CD14-positive monocyte (primary cell): ENCODE measurements around the gene RAB11FIP4. TPM values are rescaled to one million over a fixed set of nuclear protein-coding genes. Genes with fewer than 3 reads are reported as not detected.

Experiments
- DNase-seq, 3 donors: peaks; one replicate each; pipeline ENCODE4 v3.0.0-alpha.2; 2011 to 2022
- H2AFZ ChIP-seq: 2 replicates; pipeline ENCODE4 v1.6.0; 2012; ENCODE audit warnings: mild to moderate bottlenecking, low read depth, low read length, inconsistent platforms; ENCODE audit not compliant: insufficient read depth, poor library complexity, severe bottlenecking
- H3K27ac ChIP-seq, 2 donors: 1 replicate in 1 of 2; 2 replicates in 1 of 2; pipeline ENCODE4 v1.5.1; 2012 to 2013; ENCODE audit warnings: low read length in 2 of 2, control low read depth in 1 of 2, inconsistent platforms in 1 of 2, low read depth in 1 of 2, mild to moderate bottlenecking in 1 of 2
- H3K27me3 ChIP-seq, 2 donors: one replicate each; pipeline versions ENCODE4 v1.6.0 to v1.6.1; 2011 to 2013; ENCODE audit warnings: low read length in 2 of 2; ENCODE audit not compliant: control insufficient read depth in 2 of 2, insufficient read depth in 2 of 2
- H3K36me3 ChIP-seq, 2 donors: replicated peaks in 1 of 2; 1 replicate in 1 of 2; 2 replicates in 1 of 2; pipeline versions ENCODE4 v1.5.1 to v1.6.1; 2012 to 2013; ENCODE audit warnings: low read length in 2 of 2, control low read depth in 1 of 2, inconsistent platforms in 1 of 2, mild to moderate bottlenecking in 1 of 2; ENCODE audit not compliant: insufficient read depth in 2 of 2, control insufficient read depth in 1 of 2
- H3K4me1 ChIP-seq, 2 donors: 1 replicate in 1 of 2; 2 replicates in 1 of 2; pipeline versions ENCODE4 v1.5.1 to v1.6.1; 2012 to 2013; ENCODE audit warnings: low read length in 2 of 2, control low read depth in 1 of 2, inconsistent platforms in 1 of 2, mild to moderate bottlenecking in 1 of 2, moderate library complexity in 1 of 2; ENCODE audit not compliant: insufficient read depth in 2 of 2, control insufficient read depth in 1 of 2
- H3K4me2 ChIP-seq: replicated peaks from 2 replicates; pipeline ENCODE3; 2012; ENCODE audit warnings: low read length, moderate library complexity, mild to moderate bottlenecking; ENCODE audit not compliant: poor library complexity, severe bottlenecking; ENCODE audit errors: extremely low read depth
- H3K4me3 ChIP-seq, 3 experiments: fragments of 200-600 bp in 1 of 3; sonication (generic) in 1 of 3; replicated peaks in 1 of 3; 1 replicate in 2 of 3; 2 replicates in 1 of 3; pipeline ENCODE4 v1.5.1; 2011 to 2013; ENCODE audit warnings: low read length in 3 of 3, mild to moderate bottlenecking in 3 of 3, control low read depth in 2 of 3, low read depth in 2 of 3, inconsistent platforms in 1 of 3, moderate library complexity in 1 of 3
- H3K79me2 ChIP-seq: 2 replicates; pipeline ENCODE4 v1.6.0; 2012; ENCODE audit warnings: mild to moderate bottlenecking, control low read depth, inconsistent platforms, low read length, moderate library complexity; ENCODE audit not compliant: insufficient read depth
- H3K9ac ChIP-seq: 2 replicates; pipeline ENCODE4 v1.6.0; 2017; ENCODE audit warnings: low read length, mild to moderate bottlenecking; ENCODE audit not compliant: insufficient read depth, poor library complexity, severe bottlenecking
- H3K9me3 ChIP-seq, 2 donors: replicated peaks in 1 of 2; 1 replicate in 1 of 2; 2 replicates in 1 of 2; pipeline versions ENCODE4 v1.5.1 to v1.6.1; 2012 to 2013; ENCODE audit warnings: low read length in 2 of 2, control low read depth in 1 of 2; ENCODE audit not compliant: control insufficient read depth in 1 of 2, insufficient read depth in 1 of 2
- H4K20me1 ChIP-seq: 2 replicates; pipeline ENCODE4 v1.6.0; 2012; ENCODE audit warnings: mild to moderate bottlenecking, low read length, control low read depth, moderate library complexity; ENCODE audit not compliant: insufficient read depth
- H3K27ac Mint-ChIP-seq, 7 donors: one replicate each; pipeline ENCODE4 v1.8.0; 2020; ENCODE audit warnings: mild to moderate bottlenecking in 7 of 7, mixed read lengths in 7 of 7, moderate library complexity in 6 of 7, inconsistent platforms in 2 of 7
- H3K27me3 Mint-ChIP-seq, 3 donors: one replicate each; pipeline ENCODE4 v1.8.0; 2021 to 2022; ENCODE audit warnings: low read depth in 3 of 3, mild to moderate bottlenecking in 3 of 3, mixed read lengths in 3 of 3, moderate library complexity in 3 of 3, inconsistent platforms in 1 of 3
- H3K36me3 Mint-ChIP-seq, 2 donors: one replicate each; pipeline ENCODE4 v1.8.0; 2020; ENCODE audit warnings: mixed read lengths in 2 of 2, inconsistent platforms in 1 of 2, mild to moderate bottlenecking in 1 of 2
- H3K4me1 Mint-ChIP-seq: one replicate; pipeline ENCODE4 v1.8.0; 2020; ENCODE audit warnings: mild to moderate bottlenecking, mixed read lengths
- H3K4me3 Mint-ChIP-seq, 2 donors: one replicate each; pipeline ENCODE4 v1.8.0; 2020; ENCODE audit warnings: mild to moderate bottlenecking in 2 of 2, mixed read lengths in 2 of 2, moderate library complexity in 1 of 2
- H3K9me3 Mint-ChIP-seq, 7 donors: one replicate each; pipeline ENCODE4 v1.8.0; 2020 to 2022; ENCODE audit warnings: mixed read lengths in 7 of 7, mild to moderate bottlenecking in 6 of 7, moderate library complexity in 6 of 7, inconsistent platforms in 2 of 7
- WGBS: methylation state at CpG from one replicate; pipeline ENCODE4 v1.1.5; 2013; ENCODE audit warnings: missing lambda C conversion rate; ENCODE audit not compliant: insufficient coverage; 5-methylcytosine and 5-hydroxymethylcytosine counted together
- intact Hi-C, 2 donors: fragments of 100-400 bp; cut with micrococcal nuclease; formaldehyde crosslinking; loops; one replicate each; pipeline versions ENCODE4 v1.15.0 to v1.15.1; 2023
- polyA plus RNA-seq, 3 donors: library from polyadenylated mRNA; depleted of rRNA in 1 of 3; unstranded in 2 of 3; stranded (reverse) in 1 of 3; fragments of 300-500 nt in 2 of 3; fragments of >200 nt in 1 of 3; fragmentation: Illumina TruSeq in 2 of 3; gene quantifications; 1 replicate in 2 of 3; 2 replicates in 1 of 3; pipeline ENCODE4 v1.2.3, GENCODE V29; 2012 to 2021
- TF ChIP-seq, protein P1 (sequence below): fragments of 200-600 bp; IDR thresholded peaks from one replicate; pipeline ENCODE4 v1.8.0; 2022; ENCODE audit warnings: antibody characterized with exemption, mild to moderate bottlenecking

The RAB11FIP4 gene
- polyA plus RNA-seq, 3 donors = 10.4 to 21.9 (median 16.2) TPM

DNA sequence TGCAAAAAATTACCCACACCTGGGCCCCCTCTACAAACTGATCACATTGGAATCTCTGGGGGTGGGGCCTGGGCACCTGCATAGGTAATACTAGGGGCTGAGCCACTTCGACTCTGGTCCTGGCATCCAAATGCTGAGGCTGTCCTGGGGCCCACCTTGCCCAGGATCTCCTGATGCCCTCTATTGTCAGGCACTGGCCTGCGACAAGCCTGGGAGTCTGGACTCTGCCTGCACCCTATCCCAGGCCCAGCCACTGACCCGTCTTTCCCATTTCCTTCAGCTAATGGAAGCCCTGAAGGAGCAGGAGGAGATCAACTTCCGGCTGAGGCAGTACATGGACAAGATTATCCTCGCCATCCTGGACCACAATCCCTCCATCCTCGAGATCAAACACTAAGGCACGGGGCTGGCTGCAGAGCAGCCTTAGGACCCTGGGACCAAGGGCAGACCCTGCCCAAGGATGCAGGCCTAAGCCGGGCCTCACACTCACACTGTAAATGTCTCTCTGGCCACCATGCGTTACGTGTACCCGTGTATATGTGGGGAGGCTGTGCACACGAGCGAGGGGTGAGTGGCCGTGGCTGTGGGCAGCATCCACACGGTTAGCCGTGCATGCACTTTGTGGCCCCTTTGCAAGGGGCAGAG lies 140.0 kb downstream of the RAB11FIP4 start:
- 96% methylated on average over 16 of the region's 16 CpGs for WGBS
- no peaks in the 10 kb centered on the region for H3K9me3 ChIP-seq
- H3K79me2 ChIP-seq = no peaks in the 10 kb centered on the region
- peaks cover 26 to 63% of the 10 kb centered on the region in 2 donors for H3K36me3 ChIP-seq
- no peak overlapping the region for H3K4me2 ChIP-seq
- H3K4me3 ChIP-seq = no peak overlapping the region
- TF ChIP-seq, protein P1, sequence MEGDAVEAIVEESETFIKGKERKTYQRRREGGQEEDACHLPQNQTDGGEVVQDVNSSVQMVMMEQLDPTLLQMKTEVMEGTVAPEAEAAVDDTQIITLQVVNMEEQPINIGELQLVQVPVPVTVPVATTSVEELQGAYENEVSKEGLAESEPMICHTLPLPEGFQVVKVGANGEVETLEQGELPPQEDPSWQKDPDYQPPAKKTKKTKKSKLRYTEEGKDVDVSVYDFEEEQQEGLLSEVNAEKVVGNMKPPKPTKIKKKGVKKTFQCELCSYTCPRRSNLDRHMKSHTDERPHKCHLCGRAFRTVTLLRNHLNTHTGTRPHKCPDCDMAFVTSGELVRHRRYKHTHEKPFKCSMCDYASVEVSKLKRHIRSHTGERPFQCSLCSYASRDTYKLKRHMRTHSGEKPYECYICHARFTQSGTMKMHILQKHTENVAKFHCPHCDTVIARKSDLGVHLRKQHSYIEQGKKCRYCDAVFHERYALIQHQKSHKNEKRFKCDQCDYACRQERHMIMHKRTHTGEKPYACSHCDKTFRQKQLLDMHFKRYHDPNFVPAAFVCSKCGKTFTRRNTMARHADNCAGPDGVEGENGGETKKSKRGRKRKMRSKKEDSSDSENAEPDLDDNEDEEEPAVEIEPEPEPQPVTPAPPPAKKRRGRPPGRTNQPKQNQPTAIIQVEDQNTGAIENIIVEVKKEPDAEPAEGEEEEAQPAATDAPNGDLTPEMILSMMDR = no peak
- Mint-ChIP-seq H3K36me3 (peaks cover 52 to 57% of the 10 kb centered on the region in 2 donors), H3K4me3 (no peak overlapping the region), H3K4me1 (peaks cover 5% of the 10 kb centered on the region), H3K9me3 (no peaks in the 10 kb centered on the region), H3K27ac (no peak overlapping the region), H3K27me3 (peaks cover 2 to 11% (median 2%) of the 10 kb centered on the region in 3 donors)
- no peaks in the 10 kb centered on the region for H3K4me1 ChIP-seq
- H3K27me3 ChIP-seq = no peaks in the 10 kb centered on the region
- no peak overlapping the region for H2AFZ ChIP-seq
- no peaks in the 10 kb centered on the region for H4K20me1 ChIP-seq
- H3K27ac ChIP-seq = no peak overlapping the region
- DNase-seq = no peak
- intact Hi-C loops = no loop called here
- H3K9ac ChIP-seq = no peak overlapping the region

DNA sequence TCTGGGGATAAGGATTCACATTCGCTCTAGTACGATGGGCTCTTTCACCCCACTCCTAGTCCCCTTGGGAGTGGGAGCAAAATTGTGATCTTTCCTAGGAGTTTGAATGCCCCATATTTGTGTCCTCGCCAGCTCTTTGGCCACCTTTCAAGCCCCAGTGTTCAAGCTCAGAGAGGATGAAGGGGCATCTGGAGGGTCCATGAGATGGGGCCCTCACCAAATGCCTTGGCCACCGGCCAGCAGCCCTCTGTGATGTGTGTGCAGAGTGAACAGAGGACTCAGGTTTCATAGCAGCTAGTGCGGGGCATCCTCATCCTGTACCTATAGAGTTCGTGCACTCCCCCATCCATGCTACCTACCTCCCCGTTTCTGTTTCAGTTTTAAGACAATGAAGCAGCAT lies 140.6 kb downstream of the RAB11FIP4 start:
- DNase-seq = no peak
- Histone ChIP-seq H3K9me3 (no peaks in the 10 kb centered on the region), H3K36me3 (peaks cover 25 to 57% of the 10 kb centered on the region in 2 donors), H3K4me1 (no peaks in the 10 kb centered on the region), H3K4me2 (no peak overlapping the region), H3K27me3 (no peaks in the 10 kb centered on the region), H3K79me2 (no peaks in the 10 kb centered on the region), H3K9ac (no peak overlapping the region), H3K4me3 (no peak overlapping the region), H4K20me1 (no peaks in the 10 kb centered on the region), H2AFZ (no peak overlapping the region), H3K27ac (no peak overlapping the region)
- intact Hi-C loops = no loop called here
- peaks cover 5% of the 10 kb centered on the region for H3K4me1 Mint-ChIP-seq
- H3K4me3 Mint-ChIP-seq = no peak overlapping the region
- peaks cover 52% of the 10 kb centered on the region in 2 donors for H3K36me3 Mint-ChIP-seq
- no peak overlapping the region for H3K27ac Mint-ChIP-seq
- 100% methylated on average over 1 of the region's 7 CpGs for WGBS
- H3K9me3 Mint-ChIP-seq = no peaks in the 10 kb centered on the region
- TF ChIP-seq, protein P1 = no peak
- peaks cover 2 to 11% (median 4%) of the 10 kb centered on the region in 3 donors for H3K27me3 Mint-ChIP-seq
